HG03280 (cell line): ENCODE results near the gene SEZ6.

ENCODE experiments used
- ATAC-seq: cut with Tn5 transposase; IDR thresholded peaks from one replicate; pipeline ENCODE4 v1.9.1; 2021; ENCODE audit warnings: mild to moderate bottlenecking, moderate library complexity; ENCODE audit not compliant: unreplicated experiment

Gene SEZ6

GRCh38 chr17:28956861-28957260, 49.0 kb downstream of the SEZ6 start:
- ATAC-seq, result no peak

- no peak for ATAC-seq
These were observed 49.7 kb downstream of the SEZ6 start for GRCh38 chr17:28956112-28956511.

- ATAC-seq, result no peak
These were observed 50.4 kb downstream of the SEZ6 start for GRCh38 chr17:28955408-28955807.

GRCh38 chr17:28954886-28955285, 50.9 kb downstream of the SEZ6 start:
- ATAC-seq, result no peak

- ATAC-seq, result no peak
These were observed 52.3 kb downstream of the SEZ6 start for GRCh38 chr17:28953444-28954118.

GRCh38 chr17:28951991-28952975, 53.5 kb downstream of the SEZ6 start:
- ATAC-seq, result peak; percentile 59

- ATAC-seq, result peak; percentile 58
These were observed 54.3 kb downstream of the SEZ6 start, which contains the start of gene PHF12 for GRCh38 chr17:28951428-28951990. PHF12 (minus strand) TSS chr17:28951518; CDS start chr17:28950960, 558 bp downstream.

GRCh38 chr17:28950752-28951427, 54.9 kb downstream of the SEZ6 start:
- no peak for ATAC-seq

- ATAC-seq, result no peak
These were observed 55.6 kb downstream of the SEZ6 start for GRCh38 chr17:28950017-28950751.

GRCh38 chr17:28949185-28950016, 56.4 kb downstream of the SEZ6 start:
- no peak for ATAC-seq

GRCh38 chr17:28948873-28949184, 57.0 kb downstream of the SEZ6 start:
- ATAC-seq, result no peak

- ATAC-seq, result no peak
These were observed 57.5 kb downstream of the SEZ6 start for GRCh38 chr17:28948342-28948741.

- no peak for ATAC-seq
These were observed 58.2 kb downstream of the SEZ6 start for GRCh38 chr17:28947639-28948038.

GRCh38 chr17:28946239-28946638, 59.6 kb downstream of the SEZ6 start:
- ATAC-seq, result no peak

- no peak for ATAC-seq
These were observed 60.7 kb downstream of the SEZ6 start for GRCh38 chr17:28944862-28945741.

- ATAC-seq, result no peak
These were observed 61.5 kb downstream of the SEZ6 start for GRCh38 chr17:28944343-28944742.

- no peak for ATAC-seq
These were observed 62.9 kb downstream of the SEZ6 start for GRCh38 chr17:28942925-28943324.

GRCh38 chr17:28941251-28941650, 64.6 kb downstream of the SEZ6 start:
- no peak for ATAC-seq

GRCh38 chr17:28940675-28941074, 65.2 kb downstream of the SEZ6 start:
- no peak for ATAC-seq
